Sigmoid colon (tissue), 7 donors: ENCODE data around the gene WNT1. TPM values are rescaled to one million over a fixed set of nuclear protein-coding genes. Genes with fewer than 3 reads are reported as not detected.

Experiments
- DNase-seq: peaks from one replicate; pipeline ENCODE4 v3.0.0-alpha.2; 2019
- H3K27ac ChIP-seq, 4 donors: fragments of 200-600 bp; sonication (generic); one replicate each; pipeline ENCODE4 v1.5.1; 2016 to 2019; ENCODE audit warnings: mild to moderate bottlenecking in 1 of 4
- H3K27me3 ChIP-seq, 3 donors: fragments of 200-600 bp; sonication (generic); one replicate each; pipeline ENCODE4 v1.5.1; 2019; ENCODE audit warnings: mild to moderate bottlenecking in 1 of 3
- H3K36me3 ChIP-seq, 4 donors: fragments of 200-600 bp; sonication (generic); one replicate each; pipeline ENCODE4 v1.5.1; 2016 to 2019
- H3K4me1 ChIP-seq, 4 donors: fragments of 200-600 bp; sonication (generic); one replicate each; pipeline ENCODE4 v1.5.1; 2017 to 2019
- H3K4me3 ChIP-seq, 4 donors: fragments of 200-600 bp; sonication (generic); one replicate each; pipeline ENCODE4 v1.5.1; 2017 to 2019; ENCODE audit warnings: mild to moderate bottlenecking in 2 of 4, moderate library complexity in 1 of 4
- H3K9me3 ChIP-seq, 4 donors: fragments of 200-600 bp in 3 of 4; sonication (generic) in 3 of 4; one replicate each; pipeline versions ENCODE4 v1.5.1 to v1.6.1; 2013 to 2019
- CTCF ChIP-seq, 4 experiments: fragments of 450-650 bp in 3 of 4; fragments of 200-600 bp in 1 of 4; IDR thresholded peaks; one replicate each; pipeline ENCODE4 v1.5.1; 2016 to 2019; ENCODE audit warnings: antibody characterized with exemption in 4 of 4, mild to moderate bottlenecking in 3 of 4, moderate library complexity in 2 of 4
- EP300 ChIP-seq, 4 donors: sonication (generic); formaldehyde crosslinking; IDR thresholded peaks; one replicate each; pipeline ENCODE4 v1.6.1; 2017; ENCODE audit warnings: antibody characterized with exemption in 4 of 4
- POLR2A ChIP-seq, 2 donors: fragments of 450-650 bp; IDR thresholded peaks; one replicate each; pipeline ENCODE4 v1.6.1; 2016; ENCODE audit warnings: antibody characterized with exemption in 2 of 2, mild to moderate bottlenecking in 2 of 2, moderate library complexity in 2 of 2
- POLR2AphosphoS5 ChIP-seq, 4 donors: sonication (generic); formaldehyde crosslinking; IDR thresholded peaks; one replicate each; pipeline ENCODE4 v1.6.1; 2017; ENCODE audit warnings: antibody characterized with exemption in 4 of 4
- WGBS, 2 donors: extraction: QIAGEN DNeasy Blood & Tissue Kit; methylation state at CpG; one replicate each; pipeline ENCODE4 v1.1.7; 2013; 5-methylcytosine and 5-hydroxymethylcytosine counted together
- intact Hi-C: fragments of 100-400 bp; cut with DNase I; formaldehyde crosslinking; loops from one replicate; pipeline ENCODE4 v1.15.1; 2023
- polyA plus RNA-seq, 3 donors: library from polyadenylated mRNA; stranded (reverse); fragments of 200-250 nt; gene quantifications; one replicate each; pipeline ENCODE4 v1.2.3, GENCODE V29; 2013
- total RNA-seq, 4 donors: library from RNA; depleted of rRNA; stranded (reverse); fragments of >200 nt; gene quantifications; one replicate each; pipeline ENCODE4 v1.1.0, GENCODE V29; 2016
- donor health status: healthy with polysubstance abuse.
- donor health status: Bipolar disorder and iron deficiency.
- donor health status: healthy.

Gene WNT1
- total and polyA plus RNA-seq, 7 donors, result 0.10 TPM; not detected in 6

GRCh38 chr12:48979602-48980388 is 1.7 kb downstream of the WNT1 start:
- Histone ChIP-seq H3K27me3 (peaks cover 47 to 93% (median 79%) of the 10 kb centered on the region in 3 donors), H3K27ac (no peak overlapping the region), H3K9me3 (no peaks in the 10 kb centered on the region), H3K36me3 (no peaks in the 10 kb centered on the region), H3K4me1 (peaks cover 0 to 42% (median 41%) of the 10 kb centered on the region in 4 donors), H3K4me3 (peak overlapping the region in 3 of 4 donors; percentile 5 to 39 (median 34))
- no peak for DNase-seq
- intact Hi-C loops, result loop anchor here (5.0 kb wide), 1 partner anchor 52 kb away; the partner anchor contains the start of gene FKBP11
- TF ChIP-seq POLR2A (IDR thresholded peaks at IDR 0.05) (no peak), CTCF (IDR thresholded peaks at IDR 0.05) (no peak), EP300 (IDR thresholded peaks at IDR 0.05) (no peak), POLR2AphosphoS5 (IDR thresholded peaks at IDR 0.05) (no peak)
- WGBS, 2 donors, result 1 to 2% methylated on average over 55 of the region's 55 CpGs

GRCh38 chr12:48980389-48980952 is 2.3 kb downstream of the WNT1 start:
- no peaks in the 10 kb centered on the region for H3K9me3 ChIP-seq
- H3K4me3 ChIP-seq, result peak overlapping the region in 3 of 4 donors; percentile 5 to 39 (median 34)
- no peaks in the 10 kb centered on the region for H3K36me3 ChIP-seq
- no peak overlapping the region for H3K27ac ChIP-seq
- WGBS, 2 donors, result 1 to 2% methylated on average over 46 of the region's 46 CpGs
- DNase-seq, result no peak
- peaks cover 48 to 89% (median 74%) of the 10 kb centered on the region in 3 donors for H3K27me3 ChIP-seq
- intact Hi-C loops, result loop anchor here (5.0 kb wide), 1 partner anchor 53 kb away; the partner anchor contains the start of gene FKBP11
- no peak for TF ChIP-seq CTCF (IDR thresholded peaks at IDR 0.05)
- no peak for TF ChIP-seq EP300 (IDR thresholded peaks at IDR 0.05)
- no peak for TF ChIP-seq POLR2A (IDR thresholded peaks at IDR 0.05)
- TF ChIP-seq POLR2AphosphoS5 (IDR thresholded peaks at IDR 0.05), result no peak
- H3K4me1 ChIP-seq, result peaks cover 0 to 42% (median 41%) of the 10 kb centered on the region in 4 donors

- H3K27me3 ChIP-seq, result peaks cover 53 to 89% (median 74%) of the 10 kb centered on the region in 3 donors
- H3K4me1 ChIP-seq, result peaks cover 0 to 42% (median 41%) of the 10 kb centered on the region in 4 donors
- WGBS, 2 donors, result 2% methylated on average over 91 of the region's 91 CpGs
- H3K27ac ChIP-seq, result no peak overlapping the region
- no peak for DNase-seq
- no peaks in the 10 kb centered on the region for H3K9me3 ChIP-seq
- peak overlapping the region in 2 of 4 donors; percentile 34 to 39 for H3K4me3 ChIP-seq
- intact Hi-C loops, result loop anchor here (5.0 kb wide), 1 partner anchor 54 kb away; the partner anchor contains the start of gene FKBP11
- no peak for TF ChIP-seq POLR2A (IDR thresholded peaks at IDR 0.05)
- TF ChIP-seq POLR2AphosphoS5 (IDR thresholded peaks at IDR 0.05), result no peak
- no peak for TF ChIP-seq CTCF (IDR thresholded peaks at IDR 0.05)
- no peak for TF ChIP-seq EP300 (IDR thresholded peaks at IDR 0.05)
- H3K36me3 ChIP-seq, result no peaks in the 10 kb centered on the region
Observed at GRCh38 chr12:48980953-48981756, 3.0 kb downstream of the WNT1 start.

- no peaks in the 10 kb centered on the region for H3K36me3 ChIP-seq
- H3K4me3 ChIP-seq, result peak overlapping the region in 1 of 4 donors; percentile 39
- H3K4me1 ChIP-seq, result peaks cover 0 to 42% (median 41%) of the 10 kb centered on the region in 4 donors
- 15 to 16% methylated on average over 13 of the region's 13 CpGs for WGBS, 2 donors
- DNase-seq, result no peak
- no peaks in the 10 kb centered on the region for H3K9me3 ChIP-seq
- no peak overlapping the region for H3K27ac ChIP-seq
- TF ChIP-seq CTCF (IDR thresholded peaks at IDR 0.05) (no peak), POLR2AphosphoS5 (IDR thresholded peaks at IDR 0.05) (no peak), EP300 (IDR thresholded peaks at IDR 0.05) (no peak), POLR2A (IDR thresholded peaks at IDR 0.05) (no peak)
- intact Hi-C loops, result loop anchor here (5.0 kb wide), 1 partner anchor 54 kb away; the partner anchor contains the start of gene FKBP11
- peaks cover 56 to 89% (median 77%) of the 10 kb centered on the region in 3 donors for H3K27me3 ChIP-seq
Observed at GRCh38 chr12:48981757-48982157, 3.6 kb downstream of the WNT1 start.
